Panc1 (cell line): Measurements from ENCODE around the gene GJD4. TPM values are rescaled to one million over a fixed set of nuclear protein-coding genes. Genes with fewer than 3 reads are reported as not detected.

Experiments
- ATAC-seq: fragments of 200-7000 bp; cut with Tn5 transposase; 2 replicates; pipeline ENCODE4 v1.9.1; 2020; ENCODE audit warnings: mild to moderate bottlenecking, moderate library complexity
- BruUV-seq: library from RNA; stranded (reverse); fragments of 400-500 nt; replicated peaks from 2 replicates; lab custom pipeline; 2021; lab: Mats Ljungman, UMichigan
- CTCF ChIA-PET: fragments of 300-600 bp; sonication (Branson Sonifier 250); formaldehyde crosslinking; loops from one replicate; lab custom pipeline; 2022; ENCODE audit warnings: antibody characterized with exemption; lab: Charles Lee
- POLR2A ChIA-PET: fragments of 300-600 bp; sonication (Branson Sonifier 250); formaldehyde crosslinking; loops from one replicate; lab custom pipeline; 2022; ENCODE audit warnings: antibody characterized with exemption; lab: Charles Lee
- DNase-seq: peaks from one replicate; pipeline ENCODE4 v3.0.0-alpha.2; 2010; ENCODE audit warnings: low read depth, low spot score
- H3K27ac ChIP-seq: 2 replicates; pipeline ENCODE4 v1.5.1; 2011; ENCODE audit warnings: mild to moderate bottlenecking, low read length, inconsistent platforms
- H3K27me3 ChIP-seq: fragments of 200-500 bp; sonication (Bioruptor generic); 2 replicates; pipeline ENCODE4 v1.6.0; 2014; ENCODE audit warnings: low read length, inconsistent platforms; ENCODE audit not compliant: control insufficient read depth, insufficient read depth
- H3K36me3 ChIP-seq: fragments of 200-500 bp; sonication (Bioruptor generic); 2 replicates; pipeline ENCODE4 v1.5.1; 2014; ENCODE audit warnings: inconsistent platforms, mild to moderate bottlenecking, low read length, moderate library complexity; ENCODE audit not compliant: control insufficient read depth, insufficient read depth
- H3K4me1 ChIP-seq: 2 replicates; pipeline ENCODE4 v1.5.1; 2011; ENCODE audit warnings: inconsistent platforms, mild to moderate bottlenecking, low read length, moderate library complexity; ENCODE audit not compliant: control insufficient read depth, insufficient read depth
- H3K4me3 ChIP-seq, 2 experiments: 2 replicates each; pipeline ENCODE4 v1.5.1; 2011 to 2012; ENCODE audit warnings: low read depth in 2 of 2, low read length in 2 of 2, mild to moderate bottlenecking in 2 of 2, inconsistent platforms in 1 of 2, moderate library complexity in 1 of 2
- H3K9me3 ChIP-seq: fragments of 200-500 bp; sonication (Bioruptor generic); 2 replicates; pipeline ENCODE4 v1.5.1; 2014; ENCODE audit warnings: low read depth, mild to moderate bottlenecking, inconsistent platforms, low read length, moderate library complexity; ENCODE audit not compliant: control insufficient read depth, insufficient read depth
- POLR2AphosphoS5 ChIP-seq: IDR thresholded peaks from 2 replicates; pipeline ENCODE4 v1.6.1; 2012; ENCODE audit warnings: mild to moderate bottlenecking, low read depth, low read length, moderate library complexity
- SIN3A ChIP-seq: IDR thresholded peaks from 2 replicates; pipeline ENCODE4 v1.6.1; 2012; ENCODE audit warnings: low read depth, mild to moderate bottlenecking, low read length, moderate library complexity, borderline replicate concordance; ENCODE audit not compliant: insufficient read depth
- TCF7L2 ChIP-seq: IDR thresholded peaks from 2 replicates; pipeline ENCODE4 v1.6.1; 2011; ENCODE audit warnings: mild to moderate bottlenecking, low read depth, low read length, inconsistent platforms
- in situ Hi-C: cut with HindIII; loops from 2 replicates; pipeline ENCODE4 v1.10.0; 2016; ENCODE audit warnings: low sequenced_read_pairs, low pct_unique_long_range_greater_than_20kb
- intact Hi-C: fragments of 100-400 bp; cut with micrococcal nuclease; formaldehyde crosslinking; loops from one replicate; pipeline ENCODE4 v1.10.0; 2022; ENCODE audit not compliant: unreplicated experiment
- total RNA-seq: library from RNA; stranded (reverse); gene quantifications from one replicate; pipeline ENCODE4 v1.2.1, GENCODE V29; 2021; ENCODE audit not compliant: unreplicated experiment
- TF ChIP-seq, protein P1 (sequence below), 2 experiments: IDR thresholded peaks; 2 replicates each; pipeline ENCODE4 v1.6.1; 2011 to 2012; ENCODE audit warnings: low read depth in 2 of 2, control low read depth in 1 of 2, low read length in 1 of 2, mild to moderate bottlenecking in 1 of 2, moderate library complexity in 1 of 2; ENCODE audit not compliant: insufficient read depth in 1 of 2
- TF ChIP-seq, protein P2 (sequence below): fragments of 450-650 bp; IDR thresholded peaks from 2 replicates; pipeline ENCODE4 v1.5.1; 2017; ENCODE audit warnings: mild to moderate bottlenecking

Gene GJD4
- total RNA-seq, 1 experiment from 2014 or later, result not detected

DNA sequence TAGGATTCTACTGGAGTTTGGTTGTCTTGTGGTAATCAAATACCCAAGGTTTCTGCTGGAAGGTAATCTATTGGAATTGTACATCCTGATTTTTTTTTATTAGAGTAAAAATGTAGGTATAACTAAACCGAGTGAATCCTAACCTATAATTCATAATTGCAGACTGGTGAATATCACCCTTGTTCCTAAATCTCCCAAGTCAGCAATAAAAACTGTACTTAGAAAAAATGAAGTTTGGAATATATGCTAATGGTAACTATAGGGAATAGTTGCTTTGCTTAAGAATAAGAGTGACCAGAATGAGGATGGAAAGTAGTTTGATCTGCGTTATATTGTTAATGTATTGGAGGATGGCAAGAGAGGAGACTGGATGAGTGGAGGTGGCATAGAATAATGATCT is 47.7 kb downstream of the GJD4 start:
- Histone ChIP-seq H3K36me3 (no peaks in the 10 kb centered on the region), H3K4me3 (no peak overlapping the region), H3K27me3 (no peaks in the 10 kb centered on the region), H3K27ac (no peak overlapping the region), H3K9me3 (no peaks in the 10 kb centered on the region), H3K4me1 (no peaks in the 10 kb centered on the region)
- in situ Hi-C loops, result no loop called here
- no peak for DNase-seq
- BruUV-seq, result no TSS peak
- no peak for TF ChIP-seq TCF7L2
- no peak for TF ChIP-seq SIN3A
- CTCF ChIA-PET, result no interaction called here
- POLR2A ChIA-PET, result no interaction called here
- intact Hi-C loops, result no loop called here
- no peak for ATAC-seq

DNA sequence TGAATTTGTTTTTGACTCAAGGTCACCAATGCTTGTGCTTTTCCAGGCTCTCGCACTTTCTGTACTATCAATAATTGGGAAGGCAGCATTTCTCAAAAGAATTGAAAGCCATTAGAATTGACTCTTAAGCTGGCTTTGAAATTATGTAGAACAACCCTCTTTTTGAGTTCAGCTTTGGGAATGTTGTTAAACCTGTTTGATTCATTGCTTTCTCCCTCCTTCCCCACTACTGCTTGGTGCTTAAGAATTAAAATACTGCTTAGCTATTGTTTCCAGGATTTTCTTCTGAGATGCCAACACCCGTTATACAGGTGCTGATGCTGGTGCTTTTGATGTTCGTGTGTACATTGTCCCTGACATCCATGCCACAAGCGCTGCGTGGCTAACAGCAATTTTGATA is 52.5 kb downstream of the GJD4 start:
- Histone ChIP-seq H3K27ac (no peak overlapping the region), H3K4me1 (no peaks in the 10 kb centered on the region), H3K4me3 (no peak overlapping the region), H3K27me3 (0 out of 2 replicates have a peak, but pooled peaks cover 2% of the 10 kb centered on the region), H3K36me3 (no peaks in the 10 kb centered on the region), H3K9me3 (no peaks in the 10 kb centered on the region)
- ATAC-seq, result no peak
- CTCF ChIA-PET, result no interaction called here
- BruUV-seq, result no TSS peak
- intact Hi-C loops (no loop called here), in situ Hi-C loops (no loop called here)
- TF ChIP-seq, protein P1, sequence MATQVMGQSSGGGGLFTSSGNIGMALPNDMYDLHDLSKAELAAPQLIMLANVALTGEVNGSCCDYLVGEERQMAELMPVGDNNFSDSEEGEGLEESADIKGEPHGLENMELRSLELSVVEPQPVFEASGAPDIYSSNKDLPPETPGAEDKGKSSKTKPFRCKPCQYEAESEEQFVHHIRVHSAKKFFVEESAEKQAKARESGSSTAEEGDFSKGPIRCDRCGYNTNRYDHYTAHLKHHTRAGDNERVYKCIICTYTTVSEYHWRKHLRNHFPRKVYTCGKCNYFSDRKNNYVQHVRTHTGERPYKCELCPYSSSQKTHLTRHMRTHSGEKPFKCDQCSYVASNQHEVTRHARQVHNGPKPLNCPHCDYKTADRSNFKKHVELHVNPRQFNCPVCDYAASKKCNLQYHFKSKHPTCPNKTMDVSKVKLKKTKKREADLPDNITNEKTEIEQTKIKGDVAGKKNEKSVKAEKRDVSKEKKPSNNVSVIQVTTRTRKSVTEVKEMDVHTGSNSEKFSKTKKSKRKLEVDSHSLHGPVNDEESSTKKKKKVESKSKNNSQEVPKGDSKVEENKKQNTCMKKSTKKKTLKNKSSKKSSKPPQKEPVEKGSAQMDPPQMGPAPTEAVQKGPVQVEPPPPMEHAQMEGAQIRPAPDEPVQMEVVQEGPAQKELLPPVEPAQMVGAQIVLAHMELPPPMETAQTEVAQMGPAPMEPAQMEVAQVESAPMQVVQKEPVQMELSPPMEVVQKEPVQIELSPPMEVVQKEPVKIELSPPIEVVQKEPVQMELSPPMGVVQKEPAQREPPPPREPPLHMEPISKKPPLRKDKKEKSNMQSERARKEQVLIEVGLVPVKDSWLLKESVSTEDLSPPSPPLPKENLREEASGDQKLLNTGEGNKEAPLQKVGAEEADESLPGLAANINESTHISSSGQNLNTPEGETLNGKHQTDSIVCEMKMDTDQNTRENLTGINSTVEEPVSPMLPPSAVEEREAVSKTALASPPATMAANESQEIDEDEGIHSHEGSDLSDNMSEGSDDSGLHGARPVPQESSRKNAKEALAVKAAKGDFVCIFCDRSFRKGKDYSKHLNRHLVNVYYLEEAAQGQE (IDR thresholded peaks at IDR 0.05; ENCODE audit: insufficient read depth in 1 of 2, low read depth in 2 of 2, low read length in 1 of 2), result no peak
- TF ChIP-seq SIN3A, result no peak
- no peak for TF ChIP-seq POLR2AphosphoS5
- no peak for TF ChIP-seq TCF7L2
- TF ChIP-seq, protein P2, sequence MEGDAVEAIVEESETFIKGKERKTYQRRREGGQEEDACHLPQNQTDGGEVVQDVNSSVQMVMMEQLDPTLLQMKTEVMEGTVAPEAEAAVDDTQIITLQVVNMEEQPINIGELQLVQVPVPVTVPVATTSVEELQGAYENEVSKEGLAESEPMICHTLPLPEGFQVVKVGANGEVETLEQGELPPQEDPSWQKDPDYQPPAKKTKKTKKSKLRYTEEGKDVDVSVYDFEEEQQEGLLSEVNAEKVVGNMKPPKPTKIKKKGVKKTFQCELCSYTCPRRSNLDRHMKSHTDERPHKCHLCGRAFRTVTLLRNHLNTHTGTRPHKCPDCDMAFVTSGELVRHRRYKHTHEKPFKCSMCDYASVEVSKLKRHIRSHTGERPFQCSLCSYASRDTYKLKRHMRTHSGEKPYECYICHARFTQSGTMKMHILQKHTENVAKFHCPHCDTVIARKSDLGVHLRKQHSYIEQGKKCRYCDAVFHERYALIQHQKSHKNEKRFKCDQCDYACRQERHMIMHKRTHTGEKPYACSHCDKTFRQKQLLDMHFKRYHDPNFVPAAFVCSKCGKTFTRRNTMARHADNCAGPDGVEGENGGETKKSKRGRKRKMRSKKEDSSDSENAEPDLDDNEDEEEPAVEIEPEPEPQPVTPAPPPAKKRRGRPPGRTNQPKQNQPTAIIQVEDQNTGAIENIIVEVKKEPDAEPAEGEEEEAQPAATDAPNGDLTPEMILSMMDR, result no peak
- no peak for DNase-seq
- POLR2A ChIA-PET, result no interaction called here

Other genes with a start within 250 kb of the GJD4 start
- gene FZD8, start 37.0 kb downstream of the GJD4 start, total RNA-seq, result 1.8 TPM